SK-N-MC (cell line): Measurements from ENCODE around the gene MED17.

Source experiments
- EZH2 ChIP-seq: fragments of 200-600 bp; sonication (generic); IDR thresholded peaks from one replicate; pipeline ENCODE4 v1.6.1; 2017; ENCODE audit warnings: antibody characterized with exemption
- FOXP2 ChIP-seq: optimal IDR thresholded peaks from 2 replicates; pipeline ENCODE3; 2011; ENCODE audit warnings: mild to moderate bottlenecking, moderate library complexity; ENCODE audit not compliant: insufficient read depth; ENCODE audit errors: extremely low read length, control extremely low read depth

- no peak for TF ChIP-seq FOXP2
- no peak for TF ChIP-seq EZH2
Measured at GRCh38 chr11:93741882-93742226, 42.2 kb upstream of the MED17 start.
